H1 (cell line): Measurements from ENCODE around the gene LRBA. TPM values are rescaled to one million over a fixed set of nuclear protein-coding genes. Genes with fewer than 3 reads are reported as not detected.

Experiments
- ASH2L ChIP-seq: fragments of 200-600, 300-600 bp; sonication (generic); IDR thresholded peaks from one replicate; pipeline ENCODE4 v1.7.1; 2017; ENCODE audit warnings: low read length
- CHD7 ChIP-seq: fragments of 300-600 bp; sonication (generic); IDR thresholded peaks from 2 replicates; pipeline ENCODE4 v1.7.1; 2012; ENCODE audit warnings: low read length, moderate library complexity, mild to moderate bottlenecking, inconsistent platforms; ENCODE audit not compliant: insufficient replicate concordance
- GABPA ChIP-seq: IDR thresholded peaks from 2 replicates; pipeline ENCODE4 v1.6.1; 2011; ENCODE audit warnings: mild to moderate bottlenecking, low read length, moderate library complexity, borderline replicate concordance; ENCODE audit not compliant: insufficient read depth
- JUN ChIP-seq: IDR thresholded peaks from 2 replicates; pipeline ENCODE4 v1.6.1; 2011; ENCODE audit warnings: low read depth, mild to moderate bottlenecking, improper control_type of control experiment, low read length
- KDM4A ChIP-seq: IDR thresholded peaks from one replicate; pipeline ENCODE4 v1.7.1; 2012; ENCODE audit warnings: low read depth, mild to moderate bottlenecking, moderate library complexity, low read length, inconsistent platforms; ENCODE audit not compliant: severe bottlenecking
- SAP30 ChIP-seq: fragments of 300-600 bp; sonication (generic); IDR thresholded peaks from 2 replicates; pipeline ENCODE4 v1.7.1; 2012; ENCODE audit warnings: low read length, moderate library complexity, mild to moderate bottlenecking, inconsistent platforms; ENCODE audit not compliant: insufficient read depth, insufficient replicate concordance
- SIN3A ChIP-seq, 2 experiments: IDR thresholded peaks in 1 of 2; conservative IDR thresholded peaks in 1 of 2; 2 replicates each; pipeline ENCODE4 v1.6.1; 2011 to 2012; ENCODE audit warnings: low read length in 2 of 2, improper control_type of control experiment in 1 of 2, low read depth in 1 of 2, mild to moderate bottlenecking in 1 of 2
- SIRT6 ChIP-seq: IDR thresholded peaks from one replicate; pipeline ENCODE4 v1.7.1; 2012; ENCODE audit warnings: low read length, inconsistent platforms
- SUZ12 ChIP-seq: fragments of 200-600 bp; sonication (generic); IDR thresholded peaks from 2 replicates; pipeline ENCODE4 v1.6.1; 2012; ENCODE audit warnings: mild to moderate bottlenecking, inconsistent platforms, low read length, moderate library complexity, mixed read lengths
- polyA plus RNA-seq, 7 experiments: library from polyadenylated mRNA; depleted of rRNA in 3 of 7; stranded (reverse) in 5 of 7; unstranded in 2 of 7; fragments of >200 nt in 5 of 7; fragments of 200-250 nt in 2 of 7; gene quantifications; 1 replicate in 5 of 7; 2 replicates in 1 of 7; 4 replicates in 1 of 7; pipeline versions ENCODE4 v1.2.1 to v1.2.3, GENCODE V29; 2011 to 2013; ENCODE audit warnings: missing spikeins in 2 of 7, mixed read lengths in 2 of 7
- total RNA-seq: library from RNA; stranded (reverse); fragmentation: NEBNext Ultra II Directional; extraction: Animal tissue kit (Norgen Biotek cat#: 25700); gene quantifications from 2 replicates; pipeline ENCODE4 v1.2.1, GENCODE V29; 2021

The LRBA gene
- total and polyA plus RNA-seq, 2 of the 8 experiments (the other 6 are each of a cell fraction or from before 2014, with no cell fraction given), result 54.6 to 83.2 TPM

- no peak for TF ChIP-seq ASH2L
- TF ChIP-seq KDM4A, result no peak
- no peak for TF ChIP-seq SIN3A (conservative IDR thresholded peaks at IDR 0.05 in 1 of 2, IDR thresholded peaks at IDR 0.05 in 1 of 2; ENCODE audit: low read depth in 1 of 2, low read length in 2 of 2)
- TF ChIP-seq GABPA, result no peak
- no peak for TF ChIP-seq SAP30
- TF ChIP-seq SUZ12, result no peak
- TF ChIP-seq JUN, result no peak
- no peak for TF ChIP-seq SIRT6
- TF ChIP-seq CHD7, result no peak
- TF ChIP-seq, all 59 proteins: peak for 0
Measured at GRCh38 chr4:150477869-150478268, 537.2 kb downstream of the LRBA start (continued).
